Measurements from ENCODE around the gene IFNA17.
"Not testable (repeated sequence)": the region's sequence is repeated elsewhere in the genome, so short reads cannot be mapped to it uniquely, and the experiment has no call there.

Gene IFNA17

GRCh38 chr9:21210311-21210710 lies 17.7 kb downstream of the IFNA17 start:
- no peak for FAIRE-seq

DNA sequence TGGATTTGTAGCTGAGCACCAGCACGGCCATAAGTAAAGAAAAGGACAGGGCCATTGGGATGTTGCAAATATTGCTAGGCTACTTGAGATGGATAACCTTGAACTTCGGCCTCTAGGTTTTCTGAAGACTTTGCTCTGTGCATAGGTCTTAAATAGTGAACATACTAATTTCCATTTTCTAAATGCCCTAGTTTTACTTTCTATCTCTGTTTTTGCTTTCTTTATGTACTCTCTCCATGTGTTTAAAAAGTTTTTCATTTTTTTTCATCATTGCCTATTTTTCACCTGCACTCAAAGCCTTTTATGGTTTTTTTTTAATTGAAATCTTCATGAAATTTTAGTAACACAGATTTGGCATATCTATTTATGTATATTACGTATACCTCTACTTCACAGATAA lies 21.0 kb downstream of the IFNA17 start, which contains the start of gene IFNA10:
Gene IFNA10, minus strand, starts transcription at position 101 of the 400 bp plus-strand sequence. Its CDS starts 46 bp downstream, at position 55.
- not testable (repeated sequence) for FAIRE-seq

DNA sequence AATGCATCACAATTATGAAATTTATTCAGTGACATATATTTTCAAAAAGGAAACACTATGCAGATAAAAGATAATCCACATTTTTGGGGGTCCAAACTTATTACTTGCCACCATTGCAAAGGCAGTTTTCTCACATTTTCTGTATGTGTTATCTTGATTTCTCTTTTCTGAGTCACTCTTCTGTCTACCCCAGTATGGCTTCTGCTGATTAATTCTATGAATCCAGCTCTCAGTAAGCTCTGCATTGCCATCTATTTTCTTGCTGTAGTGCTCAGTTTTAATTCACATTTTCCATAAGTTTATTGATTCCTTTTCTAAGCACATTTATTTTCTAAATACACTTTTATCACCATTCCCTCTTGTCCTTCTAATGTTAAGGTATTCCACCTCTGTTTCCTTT lies 22.8 kb downstream of the IFNA17 start:
- FAIRE-seq, result no peak

- not testable (repeated sequence) for FAIRE-seq
Measured at GRCh38 chr9:21202105-21202504, 25.9 kb downstream of the IFNA17 start, which contains the start of gene IFNA7. Gene IFNA7, minus strand, starts transcription at chr9:21202205. Its CDS starts 40 bp downstream, at chr9:21202165.

DNA sequence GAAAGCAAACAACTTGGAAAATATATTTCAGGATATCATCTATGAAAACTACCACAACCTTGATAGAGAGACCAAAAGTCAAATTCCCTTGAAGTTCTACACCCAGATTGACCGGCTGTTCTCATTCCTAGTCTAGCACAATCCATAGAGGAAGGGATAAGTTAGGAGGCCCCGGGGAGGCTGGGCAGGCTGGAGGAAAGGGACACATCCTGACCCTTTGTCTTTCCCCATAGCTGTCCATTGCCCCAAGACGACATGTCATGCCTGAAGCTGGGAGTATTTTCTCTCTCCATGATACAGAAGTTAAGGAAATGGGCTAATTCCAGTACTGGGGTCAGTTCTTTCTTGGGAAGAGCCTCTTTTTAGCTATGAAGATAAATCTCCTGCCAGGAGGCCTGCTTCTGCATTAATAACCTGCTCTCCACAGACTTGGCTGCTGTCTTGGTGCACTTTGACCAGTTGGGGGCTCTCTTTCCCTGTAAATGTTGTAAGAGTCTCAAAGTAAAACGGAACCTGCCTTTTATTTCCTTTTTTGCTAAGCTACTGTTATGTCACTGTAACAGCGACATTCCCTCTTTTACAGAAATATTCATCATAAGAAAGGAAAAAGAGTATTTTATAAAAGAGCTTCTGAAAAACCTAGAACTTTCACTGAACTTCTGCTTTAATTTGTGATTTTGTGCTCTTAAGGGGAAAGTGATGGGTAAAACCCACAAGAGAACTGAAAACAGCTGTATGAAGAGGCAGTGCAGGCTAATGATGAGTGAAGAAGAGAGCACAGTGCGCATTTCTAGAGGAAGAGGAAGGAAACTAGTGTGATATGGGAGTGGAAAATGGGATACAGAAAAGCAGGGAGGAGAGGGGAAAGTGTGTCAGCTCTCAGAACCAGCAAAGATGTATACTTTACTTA lies 32.9 kb downstream of the IFNA17 start:
- not testable (repeated sequence) for FAIRE-seq

- not testable (repeated sequence) for FAIRE-seq
Measured at GRCh38 chr9:21187487-21187886, 40.5 kb downstream of the IFNA17 start, which contains the start of gene IFNA4. Gene IFNA4, minus strand, starts transcription at chr9:21187587. Its CDS starts 56 bp downstream, at chr9:21187531.

DNA sequence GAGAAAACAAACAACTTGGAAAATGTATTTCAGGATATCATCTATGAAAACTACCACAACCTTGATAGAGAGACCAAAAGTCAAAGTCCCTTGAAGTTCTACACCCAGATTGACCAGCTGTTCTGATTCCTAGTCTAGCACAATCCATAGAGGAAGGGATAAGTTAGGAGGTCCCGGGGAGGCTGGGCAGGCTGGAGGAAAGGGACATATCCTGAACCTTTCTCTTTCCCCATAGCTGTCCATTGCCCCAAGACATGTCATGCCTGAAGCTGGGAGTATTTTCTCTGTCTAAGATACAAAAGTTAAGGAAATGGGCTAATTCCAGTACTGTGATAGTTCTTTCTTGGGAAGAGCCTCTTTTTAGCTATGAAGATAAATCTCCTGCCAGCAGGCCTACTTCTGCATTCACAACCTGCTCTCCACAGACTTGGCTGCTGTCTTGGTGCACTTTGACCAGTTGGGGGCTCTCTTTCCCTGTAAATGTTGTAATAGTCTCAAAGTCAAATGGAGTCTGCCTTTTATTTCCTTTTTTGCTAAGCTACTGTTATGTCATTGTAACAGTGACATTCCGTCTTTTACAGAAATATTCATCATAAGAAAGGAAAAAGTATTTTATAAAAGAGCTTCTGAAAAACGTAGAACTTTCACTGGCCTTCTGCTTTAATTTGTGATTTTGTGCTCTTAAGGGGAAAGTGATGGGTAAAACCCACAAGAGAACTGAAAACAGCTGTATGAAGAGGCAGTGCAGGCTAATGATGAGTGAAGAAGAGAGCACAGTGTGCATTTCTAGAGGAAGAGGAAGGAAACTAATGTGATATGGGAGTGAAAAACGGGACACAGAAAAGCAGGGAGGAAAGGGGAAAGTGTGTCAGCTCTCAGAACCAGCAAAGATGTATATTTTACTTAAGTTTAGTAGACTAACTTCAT lies 44.9 kb downstream of the IFNA17 start:
- peak; percentile 75 for FAIRE-seq

Data from G401.6 (cell line).